Mesendoderm (in vitro differentiated cells): ENCODE measurements around the gene RAPGEF5.

Experiments used
- DNase-seq: peaks from one replicate; pipeline ENCODE4 v3.0.0; 2013
- H2AK5ac ChIP-seq: 2 replicates; pipeline ENCODE4 v1.6.1; 2013; ENCODE audit warnings: low read length, inconsistent platforms
- H2BK120ac ChIP-seq: 2 replicates; pipeline ENCODE4 v1.6.1; 2013; ENCODE audit warnings: low read depth, mild to moderate bottlenecking, low read length, moderate library complexity, mixed read lengths
- H2BK15ac ChIP-seq: replicated peaks from 2 replicates; pipeline ENCODE4 v1.6.1; 2013; ENCODE audit warnings: low read depth, mild to moderate bottlenecking, moderate library complexity
- H2BK5ac ChIP-seq: 2 replicates; pipeline ENCODE4 v1.6.1; 2013; ENCODE audit warnings: low read length, inconsistent platforms
- H3K18ac ChIP-seq: 2 replicates; pipeline ENCODE4 v1.6.1; 2013; ENCODE audit warnings: mild to moderate bottlenecking, low read length, mixed read lengths
- H3K23ac ChIP-seq: one replicate; pipeline ENCODE4 v1.6.1; 2013; ENCODE audit warnings: low read length
- H3K27ac ChIP-seq: 2 replicates; pipeline ENCODE4 v1.5.1; 2013; ENCODE audit warnings: low read depth, mild to moderate bottlenecking, inconsistent platforms, low read length, moderate library complexity
- H3K27me3 ChIP-seq: 2 replicates; pipeline ENCODE4 v1.6.1; 2013; ENCODE audit warnings: low read length, control low read depth, mild to moderate bottlenecking, inconsistent platforms; ENCODE audit not compliant: insufficient read depth, poor library complexity
- H3K36me3 ChIP-seq: 2 replicates; pipeline ENCODE4 v1.6.1; 2013; ENCODE audit warnings: low read length, inconsistent platforms; ENCODE audit not compliant: control insufficient read depth, insufficient read depth
- H3K4ac ChIP-seq: one replicate; pipeline ENCODE4 v1.6.1; 2013; ENCODE audit warnings: low read depth, mild to moderate bottlenecking, low read length, moderate library complexity
- H3K4me1 ChIP-seq: 2 replicates; pipeline ENCODE4 v1.6.1; 2013; ENCODE audit warnings: low read depth, low read length, inconsistent platforms; ENCODE audit not compliant: control insufficient read depth
- H3K4me2 ChIP-seq: 2 replicates; pipeline ENCODE4 v1.6.1; 2013; ENCODE audit warnings: low read length
- H3K4me3 ChIP-seq: 2 replicates; pipeline ENCODE4 v1.5.1; 2013; ENCODE audit warnings: mild to moderate bottlenecking, low read length
- H3K56ac ChIP-seq: one replicate; pipeline ENCODE4 v1.6.1; 2013; ENCODE audit warnings: low read length
- H3K79me1 ChIP-seq: 2 replicates; pipeline ENCODE4 v1.6.1; 2013; ENCODE audit warnings: low read length, inconsistent platforms
- H3K79me2 ChIP-seq: 2 replicates; pipeline ENCODE4 v1.6.1; 2013; ENCODE audit warnings: mild to moderate bottlenecking, low read length; ENCODE audit not compliant: control insufficient read depth, insufficient read depth
- H3K9ac ChIP-seq: 2 replicates; pipeline ENCODE4 v1.6.1; 2013; ENCODE audit warnings: low read length, inconsistent platforms
- H4K5ac ChIP-seq: one replicate; pipeline ENCODE4 v1.6.1; 2013; ENCODE audit warnings: low read length
- H4K8ac ChIP-seq: one replicate; pipeline ENCODE4 v1.6.1; 2013; ENCODE audit warnings: low read depth, mild to moderate bottlenecking, control low read depth, low read length, moderate library complexity
- WGBS: extraction: QIAGEN DNeasy Blood & Tissue Kit; methylation state at CpG from one replicate; pipeline ENCODE4 v1.1.7; 2013; ENCODE audit warnings: low lambda C conversion rate, missing lambda C conversion rate; ENCODE audit not compliant: insufficient coverage; ENCODE audit errors: extremely low coverage; 5-methylcytosine and 5-hydroxymethylcytosine counted together

Gene RAPGEF5

DNA sequence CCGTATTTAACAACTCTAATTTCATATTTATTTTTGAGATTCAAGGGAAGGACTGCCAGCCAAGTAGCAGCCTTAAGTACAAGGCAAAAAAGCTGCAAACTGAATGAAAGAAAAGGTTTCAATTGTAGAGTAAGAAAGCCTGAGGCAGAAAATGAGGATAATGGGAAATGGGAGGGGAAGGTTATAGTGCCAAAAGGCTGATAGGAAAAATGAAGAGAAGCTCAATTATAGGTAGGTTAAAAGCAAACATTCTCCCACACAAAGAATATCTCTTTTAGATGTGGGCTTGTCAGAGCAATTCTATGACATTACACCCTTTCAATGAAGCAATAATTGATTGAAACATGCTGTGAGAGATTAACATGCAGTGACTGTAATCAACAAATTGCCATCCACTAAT lies 175.3 kb downstream of the RAPGEF5 start:
- H3K4ac ChIP-seq: no peak overlapping the region
- no peak overlapping the region for H2BK15ac ChIP-seq
- H3K4me2 ChIP-seq: no peak overlapping the region
- no peak overlapping the region for H3K23ac ChIP-seq
- H3K4me3 ChIP-seq: no peak overlapping the region
- no peak overlapping the region for H3K56ac ChIP-seq
- peaks cover 7% of the 10 kb centered on the region for H3K4me1 ChIP-seq
- H3K36me3 ChIP-seq: no peaks in the 10 kb centered on the region
- no peaks in the 10 kb centered on the region for H3K27me3 ChIP-seq
- H4K8ac ChIP-seq: no peak overlapping the region
- no peaks in the 10 kb centered on the region for H3K79me2 ChIP-seq
- H3K9ac ChIP-seq: no peak overlapping the region
- no peak overlapping the region for H3K18ac ChIP-seq
- H2BK5ac ChIP-seq: no peak overlapping the region
- no peak overlapping the region for H3K27ac ChIP-seq
- no peak overlapping the region for H4K5ac ChIP-seq
- WGBS: no CpG with 5 or more reads among the region's 1 CpG
- H2BK120ac ChIP-seq: peak overlapping the region; percentile 28
- no peak overlapping the region for H2AK5ac ChIP-seq
- peak; percentile 46 for DNase-seq
- H3K79me1 ChIP-seq: no peaks in the 10 kb centered on the region

DNA sequence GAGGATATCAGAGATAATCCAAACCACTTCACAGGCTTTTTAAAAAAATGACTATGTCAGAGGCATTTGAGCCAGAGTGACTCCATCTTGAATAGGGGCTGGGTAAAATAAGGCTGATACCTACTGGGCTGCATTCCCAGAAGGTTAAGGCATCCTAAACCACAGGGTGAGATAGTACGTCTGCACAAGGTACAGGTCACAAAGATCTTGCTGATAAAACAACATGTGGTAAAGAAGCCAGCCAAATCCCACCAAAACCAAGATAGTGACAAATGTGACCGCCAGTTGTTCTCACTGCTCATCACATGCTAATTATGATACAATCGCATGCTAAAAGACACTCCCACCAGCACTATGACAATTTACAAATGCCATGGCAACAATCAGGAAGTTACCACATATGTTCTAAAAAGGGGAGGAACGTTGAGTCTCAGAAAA lies 177.5 kb downstream of the RAPGEF5 start:
- Histone ChIP-seq H4K8ac (no peak overlapping the region), H2AK5ac (no peak overlapping the region), H3K27ac (no peak overlapping the region), H3K79me1 (no peaks in the 10 kb centered on the region), H4K5ac (no peak overlapping the region), H3K9ac (no peak overlapping the region), H3K36me3 (no peaks in the 10 kb centered on the region), H2BK5ac (no peak overlapping the region), H3K23ac (no peak overlapping the region), H3K4me1 (peaks cover under 1% of the 10 kb centered on the region), H3K27me3 (no peaks in the 10 kb centered on the region), H2BK15ac (no peak overlapping the region), H3K4me3 (no peak overlapping the region), H3K4ac (no peak overlapping the region), H2BK120ac (peak overlapping the region; percentile 73), H3K56ac (no peak overlapping the region), H3K79me2 (no peaks in the 10 kb centered on the region), H3K4me2 (no peak overlapping the region), H3K18ac (peak overlapping the region; percentile 68)
- no CpG with 5 or more reads among the region's 4 CpGs for WGBS
- peak; percentile 46 for DNase-seq

GRCh38 chr7:22178735-22179134 lies 178.2 kb downstream of the RAPGEF5 start:
- H3K18ac ChIP-seq: no peak overlapping the region
- H3K4me3 ChIP-seq: no peak overlapping the region
- no peaks in the 10 kb centered on the region for H3K79me1 ChIP-seq
- no peaks in the 10 kb centered on the region for H3K36me3 ChIP-seq
- H3K23ac ChIP-seq: no peak overlapping the region
- H3K4ac ChIP-seq: no peak overlapping the region
- H2AK5ac ChIP-seq: no peak overlapping the region
- H2BK5ac ChIP-seq: no peak overlapping the region
- H4K5ac ChIP-seq: no peak overlapping the region
- peak; percentile 87 for DNase-seq
- H3K27ac ChIP-seq: no peak overlapping the region
- H2BK120ac ChIP-seq: no peak overlapping the region
- no peak overlapping the region for H3K4me2 ChIP-seq
- H3K9ac ChIP-seq: no peak overlapping the region
- no peaks in the 10 kb centered on the region for H3K79me2 ChIP-seq
- H4K8ac ChIP-seq: no peak overlapping the region
- no CpG with 5 or more reads among the region's 1 CpG for WGBS
- no peaks in the 10 kb centered on the region for H3K4me1 ChIP-seq
- no peak overlapping the region for H3K56ac ChIP-seq
- no peak overlapping the region for H2BK15ac ChIP-seq
- H3K27me3 ChIP-seq: no peaks in the 10 kb centered on the region

GRCh38 chr7:22176791-22177412 lies 180.1 kb downstream of the RAPGEF5 start:
- Histone ChIP-seq H3K4me1 (no peaks in the 10 kb centered on the region), H3K18ac (no peak overlapping the region), H2BK120ac (no peak overlapping the region), H3K4me3 (no peak overlapping the region), H3K4ac (no peak overlapping the region), H4K8ac (no peak overlapping the region), H3K79me1 (no peaks in the 10 kb centered on the region), H2AK5ac (no peak overlapping the region), H3K36me3 (no peaks in the 10 kb centered on the region), H2BK15ac (no peak overlapping the region), H2BK5ac (no peak overlapping the region), H3K56ac (no peak overlapping the region), H3K9ac (no peak overlapping the region), H3K79me2 (no peaks in the 10 kb centered on the region), H3K23ac (no peak overlapping the region), H4K5ac (no peak overlapping the region), H3K27me3 (no peaks in the 10 kb centered on the region), H3K27ac (no peak overlapping the region), H3K4me2 (no peak overlapping the region)
- no CpG with 5 or more reads among the region's 3 CpGs for WGBS
- DNase-seq: no peak

DNA sequence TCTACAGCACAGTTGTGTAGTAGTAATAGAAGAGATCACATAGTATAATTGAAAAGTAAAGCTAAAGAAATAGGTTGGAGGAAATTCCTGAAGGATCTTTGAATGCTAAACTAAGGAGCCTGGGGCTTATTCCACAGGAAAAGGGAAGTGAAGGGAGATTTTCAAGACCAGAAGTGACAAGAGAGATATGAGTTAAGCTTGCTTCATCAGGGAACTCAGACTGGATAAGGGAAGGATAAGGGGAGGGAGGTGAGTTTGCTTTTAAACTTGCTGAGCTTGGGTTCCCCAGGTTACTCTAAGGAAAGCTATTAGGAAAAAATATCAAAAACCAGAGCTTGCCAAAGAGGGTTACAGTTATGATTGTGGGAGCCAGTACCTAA lies 182.4 kb downstream of the RAPGEF5 start:
- H3K27ac ChIP-seq: no peak overlapping the region

More for the DNA sequence above, 182.4 kb downstream of the RAPGEF5 start:
- Histone ChIP-seq H3K36me3 (no peaks in the 10 kb centered on the region), H2BK120ac (peak overlapping the region; percentile 51), H2AK5ac (no peak overlapping the region), H3K56ac (peak overlapping the region; percentile 28), H4K5ac (no peak overlapping the region), H3K4me1 (no peaks in the 10 kb centered on the region), H3K23ac (peak overlapping the region; percentile 18), H3K9ac (no peak overlapping the region), H3K79me1 (no peaks in the 10 kb centered on the region), H3K18ac (peak overlapping the region; percentile 60), H2BK5ac (no peak overlapping the region), H3K79me2 (no peaks in the 10 kb centered on the region), H3K4me3 (no peak overlapping the region), H3K4ac (no peak overlapping the region), H3K27me3 (no peaks in the 10 kb centered on the region), H3K4me2 (no peak overlapping the region), H2BK15ac (peak overlapping the region; percentile 57), H4K8ac (no peak overlapping the region)
- DNase-seq: peak; percentile 48
